Measurements from ENCODE around the gene FARS2. TPM values are rescaled to one million over a fixed set of nuclear protein-coding genes. Genes with fewer than 3 reads are reported as not detected.

FARS2 gene
- total and polyA plus RNA-seq, 2 donors (not counting 3 experiments of a cell fraction or from before 2014, with no cell fraction given) = 20.2 to 20.5 TPM

DNA sequence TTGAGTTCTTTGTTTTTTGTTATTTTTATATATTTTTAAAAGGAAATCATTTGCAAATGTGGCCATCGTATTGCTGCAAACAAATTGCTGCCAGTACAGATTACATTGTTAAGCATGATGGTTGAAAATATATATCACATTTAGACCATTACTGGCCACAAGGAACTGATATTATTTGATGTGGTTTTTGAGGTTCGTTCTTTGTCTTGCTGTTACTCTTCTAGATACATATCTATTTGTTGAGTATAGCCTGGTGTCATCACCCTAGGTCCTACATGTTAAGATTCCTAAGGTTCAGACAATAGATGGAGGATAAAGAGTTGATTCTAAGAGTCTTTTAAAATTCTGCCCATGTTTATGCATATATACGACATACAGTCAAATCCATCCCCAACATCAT lies 306.0 kb downstream of the FARS2 start:
- no peaks in the 10 kb centered on the region for H3K36me3 ChIP-seq (ENCODE audit: control insufficient read depth in 2 of 2, extremely low read depth in 1 of 2, insufficient read depth in 2 of 2, low read length in 2 of 2)
- H3K27me3 ChIP-seq (ENCODE audit: control insufficient read depth in 2 of 2, insufficient read depth in 2 of 2, low read length in 2 of 2) = no peaks in the 10 kb centered on the region
- H3K9me1 ChIP-seq (replicated peaks; ENCODE audit: control insufficient read depth, extremely low read depth, insufficient read depth, low read length) = no peaks in the 10 kb centered on the region
- POLR2A ChIA-PET = no interaction called here
- FAIRE-seq (no peak), DNase-seq (ENCODE audit: low read depth, low spot score) (no peak)
- BruUV-seq (replicated peaks) = no TSS peak
- TF ChIP-seq, protein P1, sequence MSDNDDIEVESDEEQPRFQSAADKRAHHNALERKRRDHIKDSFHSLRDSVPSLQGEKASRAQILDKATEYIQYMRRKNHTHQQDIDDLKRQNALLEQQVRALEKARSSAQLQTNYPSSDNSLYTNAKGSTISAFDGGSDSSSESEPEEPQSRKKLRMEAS (IDR thresholded peaks at IDR 0.05; ENCODE audit: insufficient read depth, insufficient read length) = no peak
- no peak overlapping the region for H3K27ac ChIP-seq (ENCODE audit: insufficient read depth, low read depth, low read length)
- H3K79me2 ChIP-seq (ENCODE audit: control insufficient read depth, insufficient read depth, low read length) = no peaks in the 10 kb centered on the region
- dilution Hi-C loops (cut with MboI; ENCODE audit: extremely low pct_ligation_motif_present, low sequenced_read_pairs) = no loop called here
- no peaks in the 10 kb centered on the region for H4K20me1 ChIP-seq (replicated peaks; ENCODE audit: control insufficient read depth, extremely low read depth, insufficient read depth, low read length)
- CTCF ChIA-PET = no interaction called here
- no peaks in the 10 kb centered on the region for H3K4me1 ChIP-seq (ENCODE audit: control insufficient read depth, extremely low read depth, insufficient read depth, low read length)
- H3K4me3 ChIP-seq (replicated peaks in 1 of 3; ENCODE audit: insufficient read depth in 1 of 3, low read depth in 1 of 3, low read length in 3 of 3) = no peak overlapping the region
- no peak overlapping the region for H2AFZ ChIP-seq (ENCODE audit: low read depth, low read length)
- no peak overlapping the region for H3K4me2 ChIP-seq (ENCODE audit: insufficient read depth, low read length)
- H3K9ac ChIP-seq (replicated peaks; ENCODE audit: extremely low read depth, insufficient read depth, low read length) = no peak overlapping the region
- intact Hi-C loops (cut with micrococcal nuclease) = no loop called here
- H3K9me3 ChIP-seq (replicated peaks; ENCODE audit: control insufficient read depth, insufficient read depth, low read length) = no peaks in the 10 kb centered on the region

DNA sequence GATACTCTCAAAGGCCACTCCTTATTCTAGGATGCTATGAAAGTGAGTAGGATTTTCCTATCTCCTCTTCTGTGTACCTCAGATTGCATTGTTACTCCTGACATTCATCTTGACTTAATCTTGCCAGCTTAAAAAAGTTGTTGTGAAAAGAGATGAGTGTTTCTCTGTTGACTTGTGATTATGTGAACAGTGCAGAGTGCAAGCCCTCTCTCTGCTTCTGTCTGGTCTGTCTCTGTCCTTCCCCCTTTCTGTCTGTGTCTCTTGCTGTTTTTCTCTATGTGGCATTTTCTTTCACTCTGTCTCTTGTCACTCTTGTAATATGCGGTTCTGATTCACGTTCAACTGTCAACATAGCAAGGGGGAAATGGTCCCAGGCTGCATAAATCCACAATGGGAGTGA lies 306.6 kb downstream of the FARS2 start:
- Histone ChIP-seq H3K27me3 (ENCODE audit: control insufficient read depth in 2 of 2, insufficient read depth in 2 of 2, low read length in 2 of 2) (no peaks in the 10 kb centered on the region), H2AFZ (ENCODE audit: low read depth, low read length) (no peak overlapping the region), H3K9me1 (replicated peaks; ENCODE audit: control insufficient read depth, extremely low read depth, insufficient read depth, low read length) (no peaks in the 10 kb centered on the region), H3K4me2 (ENCODE audit: insufficient read depth, low read length) (no peak overlapping the region), H3K36me3 (ENCODE audit: control insufficient read depth in 2 of 2, extremely low read depth in 1 of 2, insufficient read depth in 2 of 2, low read length in 2 of 2) (no peaks in the 10 kb centered on the region), H3K27ac (ENCODE audit: insufficient read depth, low read depth, low read length) (no peak overlapping the region), H3K4me1 (ENCODE audit: control insufficient read depth, extremely low read depth, insufficient read depth, low read length) (no peaks in the 10 kb centered on the region), H4K20me1 (replicated peaks; ENCODE audit: control insufficient read depth, extremely low read depth, insufficient read depth, low read length) (no peaks in the 10 kb centered on the region), H3K4me3 (replicated peaks in 1 of 3; ENCODE audit: insufficient read depth in 1 of 3, low read depth in 1 of 3, low read length in 3 of 3) (no peak overlapping the region), H3K79me2 (ENCODE audit: control insufficient read depth, insufficient read depth, low read length) (no peaks in the 10 kb centered on the region), H3K9me3 (replicated peaks; ENCODE audit: control insufficient read depth, insufficient read depth, low read length) (no peaks in the 10 kb centered on the region), H3K9ac (replicated peaks; ENCODE audit: extremely low read depth, insufficient read depth, low read length) (no peak overlapping the region)
- FAIRE-seq (no peak), DNase-seq (ENCODE audit: low read depth, low spot score) (no peak)
- no TSS peak for BruUV-seq (replicated peaks)
- intact Hi-C loops (cut with micrococcal nuclease) (no loop called here), dilution Hi-C loops (cut with MboI; ENCODE audit: extremely low pct_ligation_motif_present, low sequenced_read_pairs) (no loop called here)
- ChIA-PET POLR2A (no interaction called here), CTCF (no interaction called here)
- no peak for TF ChIP-seq EZH2 (IDR thresholded peaks at IDR 0.05; ENCODE audit: borderline replicate concordance, low read depth, low read length, severe bottlenecking)
- TF ChIP-seq, protein P1 (IDR thresholded peaks at IDR 0.05; ENCODE audit: insufficient read depth, insufficient read length) = no peak
- TF ChIP-seq, protein P2, sequence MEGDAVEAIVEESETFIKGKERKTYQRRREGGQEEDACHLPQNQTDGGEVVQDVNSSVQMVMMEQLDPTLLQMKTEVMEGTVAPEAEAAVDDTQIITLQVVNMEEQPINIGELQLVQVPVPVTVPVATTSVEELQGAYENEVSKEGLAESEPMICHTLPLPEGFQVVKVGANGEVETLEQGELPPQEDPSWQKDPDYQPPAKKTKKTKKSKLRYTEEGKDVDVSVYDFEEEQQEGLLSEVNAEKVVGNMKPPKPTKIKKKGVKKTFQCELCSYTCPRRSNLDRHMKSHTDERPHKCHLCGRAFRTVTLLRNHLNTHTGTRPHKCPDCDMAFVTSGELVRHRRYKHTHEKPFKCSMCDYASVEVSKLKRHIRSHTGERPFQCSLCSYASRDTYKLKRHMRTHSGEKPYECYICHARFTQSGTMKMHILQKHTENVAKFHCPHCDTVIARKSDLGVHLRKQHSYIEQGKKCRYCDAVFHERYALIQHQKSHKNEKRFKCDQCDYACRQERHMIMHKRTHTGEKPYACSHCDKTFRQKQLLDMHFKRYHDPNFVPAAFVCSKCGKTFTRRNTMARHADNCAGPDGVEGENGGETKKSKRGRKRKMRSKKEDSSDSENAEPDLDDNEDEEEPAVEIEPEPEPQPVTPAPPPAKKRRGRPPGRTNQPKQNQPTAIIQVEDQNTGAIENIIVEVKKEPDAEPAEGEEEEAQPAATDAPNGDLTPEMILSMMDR (IDR thresholded peaks at IDR 0.05; ENCODE audit: extremely low read depth in 1 of 2, insufficient read depth in 1 of 2, low read depth in 1 of 2, low read length in 2 of 2) = no peak
- TF ChIP-seq POLR2AphosphoS5 (IDR thresholded peaks at IDR 0.05; ENCODE audit: insufficient read depth, low read depth, low read length) = no peak
- no peak for TF ChIP-seq GATA2 (IDR thresholded peaks at IDR 0.05; ENCODE audit: insufficient read depth, insufficient read length, low read depth, low read length)
- TF ChIP-seq JUN (IDR thresholded peaks at IDR 0.05; ENCODE audit: borderline replicate concordance, insufficient read depth, insufficient read length, low read depth) = no peak
- TF ChIP-seq MYC (IDR thresholded peaks at IDR 0.05; ENCODE audit: low read depth, low read length) = no peak
- TF ChIP-seq POLR2A (IDR thresholded peaks at IDR 0.05; ENCODE audit: low read depth, low read length) = no peak
- no peak for TF ChIP-seq FOS (IDR thresholded peaks at IDR 0.05; ENCODE audit: borderline replicate concordance, insufficient read depth, low read length)
